HG02763 (cell line): Measurements from ENCODE around the gene MYO5C.
"Not testable (repeated sequence)": the region's sequence is repeated elsewhere in the genome, so short reads cannot be mapped to it uniquely, and the experiment has no call there.

Source experiments
- ATAC-seq: cut with Tn5 transposase; IDR thresholded peaks from one replicate; pipeline ENCODE4 v1.9.1; 2021; ENCODE audit warnings: mild to moderate bottlenecking, moderate library complexity; ENCODE audit not compliant: unreplicated experiment

Gene MYO5C

DNA sequence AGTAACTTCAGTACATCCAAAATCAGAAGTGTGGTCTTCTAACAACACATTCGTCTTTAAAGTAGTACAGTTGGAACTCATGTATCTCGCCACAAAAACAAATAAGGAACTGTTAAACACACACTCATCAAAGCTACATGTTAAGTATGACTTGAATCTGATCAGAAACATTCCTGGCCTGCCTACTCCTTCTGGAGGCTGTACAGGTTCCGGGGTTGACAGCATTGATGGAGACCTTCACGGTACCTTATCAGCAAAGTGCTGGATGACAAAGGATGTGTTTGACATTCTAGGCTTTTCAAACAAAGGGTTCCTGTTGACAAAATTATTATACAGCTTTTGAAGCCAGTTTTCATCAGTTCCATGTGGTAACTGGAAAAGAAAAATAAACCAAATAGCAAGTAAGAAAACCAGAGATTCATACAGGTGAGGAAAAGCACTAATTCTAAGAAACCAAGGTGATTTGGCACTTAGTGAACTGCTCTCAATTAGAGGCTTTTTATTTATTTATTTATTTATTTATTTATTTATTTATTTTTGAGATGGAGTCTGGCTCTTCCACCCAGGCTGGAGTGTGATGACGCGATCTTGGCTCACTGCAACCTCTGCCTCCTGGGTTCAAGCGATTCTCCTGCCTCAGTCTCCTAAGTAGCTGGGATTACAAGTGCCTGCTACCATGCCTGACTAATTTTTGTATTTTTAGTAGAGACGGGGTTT lies 44.3 kb downstream of the MYO5C start:
- ATAC-seq: no peak

DNA sequence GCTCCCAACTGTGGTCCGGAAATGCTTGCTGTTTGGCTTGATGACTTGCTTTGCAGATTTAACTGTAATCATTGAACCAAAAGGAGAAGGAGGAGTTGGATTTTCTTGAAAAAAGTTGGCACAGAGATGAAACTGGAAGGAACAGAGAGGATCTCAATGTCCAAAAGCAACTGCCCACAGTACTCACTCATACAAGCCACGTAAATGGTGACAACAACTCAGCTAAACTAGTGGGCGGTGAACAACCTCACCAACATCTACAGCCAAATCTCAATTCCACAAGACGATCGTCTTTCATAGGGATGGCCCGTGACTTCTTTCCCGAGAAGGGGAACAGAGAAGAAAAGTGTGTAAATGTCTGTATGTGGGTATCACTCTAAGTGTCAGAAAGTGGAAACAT lies 48.1 kb downstream of the MYO5C start:
- no peak for ATAC-seq

DNA sequence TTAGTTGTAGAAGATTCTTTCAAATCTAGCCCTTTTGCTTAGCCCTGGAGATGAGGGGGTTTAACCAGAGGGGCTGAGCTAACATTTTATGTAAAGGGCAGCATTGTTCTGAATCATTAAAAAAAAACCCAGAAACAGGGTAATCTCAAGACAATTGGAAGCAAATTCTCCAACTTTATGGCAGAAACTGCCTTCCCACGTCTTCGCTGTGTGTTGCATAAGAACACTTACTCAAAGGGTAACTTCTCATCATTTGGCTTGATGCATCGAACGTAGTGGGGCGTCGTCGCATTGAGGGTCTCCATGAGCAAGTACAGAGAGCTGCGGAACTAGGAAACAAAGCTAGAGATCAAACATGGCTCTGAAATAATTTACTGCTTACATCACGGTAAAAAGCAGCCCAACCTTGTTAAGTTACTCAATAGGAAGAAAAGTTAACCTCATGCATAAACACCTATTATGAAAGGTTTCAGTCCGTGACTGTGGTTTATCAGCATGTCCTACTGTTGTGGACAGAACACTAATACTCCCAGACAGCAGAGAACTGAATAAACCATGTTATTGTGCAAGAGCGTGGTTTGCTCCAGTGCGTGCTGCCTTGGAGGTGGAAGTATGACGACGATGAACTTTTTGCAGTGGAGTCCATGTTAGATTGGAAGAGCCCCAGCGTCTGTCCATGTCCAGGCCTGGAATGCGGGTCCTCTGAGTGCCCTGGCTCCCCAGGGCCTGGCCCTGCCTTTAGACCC lies 48.7 kb downstream of the MYO5C start:
- no peak for ATAC-seq

DNA sequence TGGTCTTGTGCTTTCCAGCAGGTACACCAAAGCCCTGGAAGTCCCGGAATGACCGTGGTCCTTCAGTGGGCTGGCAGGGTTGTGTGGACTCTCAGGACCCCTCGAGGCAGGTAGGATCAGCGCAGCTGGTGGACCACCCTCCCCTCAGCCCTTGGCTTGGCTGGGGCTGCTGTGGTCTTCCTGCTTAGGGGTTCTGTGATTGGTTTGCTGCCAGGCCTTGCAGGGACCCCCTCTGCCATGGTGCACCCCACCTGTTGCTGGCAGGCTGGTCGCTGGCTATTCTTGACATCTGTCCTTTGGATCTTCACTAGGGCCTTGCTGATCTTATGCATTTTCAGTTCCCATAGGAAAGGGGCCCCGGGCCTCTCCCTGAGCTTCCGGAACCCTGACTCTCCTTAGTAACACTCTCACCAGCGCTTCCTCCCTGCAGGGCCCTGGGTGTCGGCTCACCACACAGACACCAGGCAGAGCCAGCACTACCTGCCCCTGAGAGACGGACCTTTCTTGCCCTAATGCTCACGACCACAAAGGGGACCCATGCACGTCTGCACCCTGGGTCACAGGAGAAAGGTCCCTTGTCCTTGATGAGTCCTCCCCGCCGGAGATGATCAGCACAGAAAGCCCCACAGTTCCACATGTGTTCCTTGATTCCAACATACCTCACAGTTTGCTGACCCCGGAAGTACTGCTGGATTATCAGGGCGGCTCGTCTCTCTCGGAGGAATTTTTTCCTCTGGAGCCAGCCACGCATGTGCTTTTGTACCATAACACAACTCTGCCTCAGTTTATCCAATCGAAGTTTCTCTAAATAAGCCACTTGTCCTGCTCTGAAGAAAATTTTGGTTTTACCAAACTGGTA lies 51.7 kb downstream of the MYO5C start:
- ATAC-seq: no peak

DNA sequence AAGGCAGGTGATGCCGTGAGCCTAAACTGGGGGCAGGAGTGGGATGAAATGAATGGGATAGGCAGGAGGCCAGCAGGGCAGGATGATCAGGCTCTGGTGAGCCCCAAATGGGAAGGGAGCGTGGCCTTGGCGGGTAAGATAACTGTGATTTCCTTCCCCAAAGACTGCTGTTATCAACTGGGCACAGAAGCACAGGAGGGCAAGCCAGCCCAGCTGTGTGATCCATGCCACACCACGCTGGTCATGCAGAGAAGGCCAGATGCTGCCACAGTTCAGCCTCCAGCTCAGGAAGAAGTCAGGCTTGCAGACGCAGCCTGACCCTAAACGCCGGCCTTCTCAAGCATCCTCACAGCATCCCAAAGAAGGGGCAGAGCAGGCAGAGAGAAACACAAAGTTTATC lies 52.3 kb downstream of the MYO5C start:
- ATAC-seq: no peak

DNA sequence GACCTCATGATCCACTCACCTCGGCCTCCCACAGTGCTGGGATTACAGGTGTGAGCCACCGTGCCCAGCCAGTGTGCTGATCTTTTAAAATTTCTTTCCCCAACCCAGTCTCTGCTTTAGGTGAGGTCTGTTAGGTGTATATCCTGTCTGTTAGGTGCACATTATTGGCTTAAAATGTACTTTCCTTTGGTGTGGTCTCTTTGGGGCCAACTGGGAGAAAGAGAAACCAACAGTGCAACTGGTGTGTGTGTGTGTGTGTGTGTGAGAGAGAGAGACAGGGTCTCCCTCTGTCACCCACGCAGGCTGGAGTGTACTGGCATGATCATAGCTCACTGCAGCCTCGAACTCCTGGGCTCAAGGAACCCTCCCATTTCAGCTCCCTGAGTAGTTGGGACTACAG lies 54.1 kb downstream of the MYO5C start:
- ATAC-seq: no peak

DNA sequence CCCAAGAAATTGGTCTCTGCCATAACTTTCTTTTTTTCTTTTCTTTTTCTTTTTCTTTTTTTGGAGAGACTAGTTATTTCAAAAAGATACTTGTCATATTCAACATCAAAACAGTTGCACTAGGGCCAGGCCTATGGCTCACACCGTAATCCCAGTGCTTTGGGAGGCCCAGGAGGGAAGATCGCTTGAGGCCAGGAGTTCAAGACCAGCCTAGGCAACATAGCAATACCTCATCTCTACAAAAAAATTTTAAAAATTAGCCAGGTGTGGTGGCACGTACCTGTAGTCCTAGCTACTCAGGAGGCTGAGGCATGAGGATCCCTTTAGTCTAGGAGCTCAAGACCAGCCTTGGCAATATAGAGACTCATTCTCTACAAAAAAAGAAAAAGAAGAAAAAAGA lies 55.4 kb downstream of the MYO5C start:
- no peak for ATAC-seq

DNA sequence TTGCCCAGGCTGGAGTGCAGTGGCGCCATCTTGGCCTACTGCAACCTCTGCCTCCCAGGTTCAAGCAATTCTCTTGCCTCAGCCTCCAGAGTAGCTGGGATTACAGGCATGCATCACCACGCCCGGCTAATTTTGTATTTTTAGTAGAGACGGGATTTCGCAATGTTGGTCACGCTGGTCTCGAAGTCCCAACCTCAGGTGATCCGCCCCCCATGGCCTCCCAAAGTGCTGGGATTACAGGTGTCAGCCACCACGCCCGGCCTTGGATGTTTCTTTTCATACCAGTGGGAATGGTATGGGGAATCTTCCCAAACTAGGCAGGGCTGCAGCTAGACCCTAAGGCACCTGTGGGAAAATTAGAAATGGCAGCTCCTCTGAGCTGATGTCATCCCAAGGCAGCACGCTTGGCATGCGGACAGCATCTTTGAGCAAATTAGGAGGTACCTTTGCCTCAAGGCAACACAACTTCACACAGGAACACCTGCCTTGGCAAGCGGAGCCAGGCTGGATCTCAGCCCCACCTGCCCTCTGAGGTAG lies 56.5 kb downstream of the MYO5C start:
- not testable (repeated sequence) for ATAC-seq

DNA sequence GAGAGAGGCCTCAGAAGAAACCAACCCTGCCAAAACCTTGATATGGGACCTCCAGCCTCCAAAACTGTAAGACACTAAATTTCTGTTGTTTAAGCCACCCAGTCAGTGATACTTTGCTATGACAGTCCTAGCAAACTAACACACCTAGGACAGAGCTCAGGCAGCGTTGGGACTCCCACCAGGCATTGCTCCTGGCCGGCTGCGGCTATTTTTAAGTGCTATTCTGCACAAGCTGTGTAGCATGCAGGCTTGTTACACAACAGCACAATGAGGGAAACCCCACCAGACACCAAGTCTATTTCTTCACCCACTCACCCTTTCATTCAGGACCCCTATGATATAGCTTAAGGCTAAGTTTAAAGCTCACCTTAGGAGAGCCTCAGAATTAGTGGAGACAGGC lies 57.5 kb downstream of the MYO5C start:
- ATAC-seq: no peak

DNA sequence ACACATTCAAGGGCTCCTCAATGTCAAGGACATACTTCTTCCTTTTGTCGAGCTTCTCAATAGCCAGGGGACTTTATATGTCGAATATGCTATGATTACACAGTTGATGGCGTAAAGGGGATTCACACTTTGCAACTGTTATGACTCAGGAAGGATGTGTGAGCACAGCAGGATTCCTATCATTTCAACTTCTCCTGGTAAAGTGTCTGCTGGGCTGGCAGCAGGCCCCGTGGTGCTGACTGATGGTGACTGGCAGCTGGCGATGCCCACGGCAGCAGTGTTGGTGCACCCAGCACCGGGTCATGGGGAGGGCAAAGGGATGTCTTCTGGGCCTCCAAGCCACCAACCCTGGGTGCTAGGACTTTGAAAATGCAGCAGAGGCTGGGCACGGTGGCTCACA lies 59.6 kb downstream of the MYO5C start:
- ATAC-seq: no peak

DNA sequence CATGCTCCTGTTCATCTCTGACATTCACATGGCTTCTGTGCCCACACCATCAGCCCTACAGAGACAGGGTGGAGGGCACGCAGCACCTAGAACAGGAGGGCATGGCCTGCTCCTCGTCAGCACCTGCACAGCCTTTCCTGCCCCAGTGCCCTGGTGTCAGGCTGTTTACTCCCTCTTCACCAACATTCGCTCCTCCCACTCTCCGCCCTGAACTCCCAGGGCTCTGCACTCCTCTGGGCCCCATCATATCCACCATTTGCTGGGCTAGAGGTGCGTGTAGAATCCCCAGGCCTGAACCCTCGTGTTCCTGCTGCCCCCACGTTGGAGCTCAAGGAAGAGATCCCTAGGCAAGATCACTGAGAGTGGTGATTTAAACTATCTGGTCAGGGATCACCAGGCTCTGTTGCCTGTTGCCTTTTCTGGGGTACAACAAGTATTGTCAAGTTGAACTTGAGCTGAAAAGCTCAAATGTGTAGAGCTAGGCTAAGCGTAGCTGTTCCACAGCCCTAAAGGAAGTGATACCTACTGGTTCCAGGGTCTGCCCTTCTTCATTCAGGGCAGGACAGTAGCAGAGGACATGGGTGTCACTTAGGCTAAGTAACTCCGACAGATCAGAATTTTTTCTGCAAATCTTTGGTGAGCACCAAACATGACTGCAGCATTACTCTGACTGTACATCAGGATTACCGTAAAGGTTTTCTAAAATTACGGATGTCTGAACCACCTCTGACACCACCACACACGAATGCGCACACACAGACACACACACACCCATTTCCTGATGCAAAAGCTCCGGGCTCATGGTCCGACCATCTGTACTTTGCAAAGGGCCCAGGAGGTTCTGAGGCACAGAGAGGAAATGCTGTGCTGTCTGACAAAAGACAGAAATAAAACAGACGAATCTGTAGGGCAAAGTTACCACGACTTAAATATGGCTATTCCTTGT lies 60.7 kb downstream of the MYO5C start:
- peak; percentile 47 for ATAC-seq

DNA sequence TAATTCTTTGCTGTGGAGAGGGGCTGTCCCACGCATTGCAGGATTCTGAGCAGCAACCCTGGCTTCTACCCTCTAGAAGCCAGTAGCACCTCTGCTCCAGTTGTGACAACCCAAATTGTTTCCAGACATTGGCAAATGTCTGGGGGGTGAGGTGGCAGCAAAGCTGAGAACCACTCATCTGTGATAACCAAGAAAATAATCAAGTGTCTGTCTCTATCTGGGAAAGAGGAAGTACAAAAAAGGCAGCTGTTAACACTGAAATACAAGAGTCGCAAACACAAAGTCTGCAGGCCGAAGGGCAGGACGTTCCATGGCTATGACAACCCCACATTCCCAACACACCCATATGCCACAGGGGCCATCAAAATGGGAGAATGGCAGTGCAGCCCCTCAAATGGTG lies 62.2 kb downstream of the MYO5C start:
- no peak for ATAC-seq

DNA sequence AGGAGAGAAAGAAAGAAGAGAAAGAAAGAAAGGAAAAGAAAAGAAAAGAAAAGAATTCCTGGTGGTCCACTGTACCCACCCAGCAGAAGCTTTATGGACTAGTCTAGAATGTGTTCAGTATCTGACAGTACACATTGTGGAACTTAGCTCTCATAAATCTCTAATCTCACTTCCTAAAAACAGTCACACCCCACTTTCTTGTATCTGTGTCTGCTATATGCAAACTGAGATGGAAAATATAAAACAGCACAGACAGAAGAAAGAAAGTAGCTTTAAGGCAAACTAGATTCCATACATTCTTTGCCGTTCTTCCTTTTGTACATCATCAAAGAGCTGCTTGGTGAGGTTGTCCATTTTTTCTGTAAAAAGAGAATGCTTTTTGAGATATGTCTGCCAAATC lies 63.3 kb downstream of the MYO5C start:
- ATAC-seq: peak; percentile 48

DNA sequence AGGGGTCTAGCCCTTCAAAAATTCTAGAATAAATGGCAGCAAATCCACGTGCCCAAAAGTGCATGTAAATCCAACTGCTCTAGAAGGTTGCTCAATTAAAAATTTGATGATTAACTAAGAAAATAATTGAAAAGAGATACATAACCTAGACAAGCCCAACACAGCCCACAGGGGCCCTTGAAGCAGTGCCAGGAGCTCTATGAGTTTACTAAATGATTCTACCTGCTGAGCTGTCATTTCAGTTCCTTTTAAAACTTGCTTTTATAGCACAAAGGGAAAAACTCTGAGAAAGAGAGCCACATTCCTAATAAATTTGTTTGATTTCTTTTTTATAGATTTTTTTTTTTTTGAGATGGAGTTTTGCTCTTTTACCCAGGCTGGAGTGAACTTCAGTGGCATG lies 65.5 kb downstream of the MYO5C start:
- no peak for ATAC-seq

DNA sequence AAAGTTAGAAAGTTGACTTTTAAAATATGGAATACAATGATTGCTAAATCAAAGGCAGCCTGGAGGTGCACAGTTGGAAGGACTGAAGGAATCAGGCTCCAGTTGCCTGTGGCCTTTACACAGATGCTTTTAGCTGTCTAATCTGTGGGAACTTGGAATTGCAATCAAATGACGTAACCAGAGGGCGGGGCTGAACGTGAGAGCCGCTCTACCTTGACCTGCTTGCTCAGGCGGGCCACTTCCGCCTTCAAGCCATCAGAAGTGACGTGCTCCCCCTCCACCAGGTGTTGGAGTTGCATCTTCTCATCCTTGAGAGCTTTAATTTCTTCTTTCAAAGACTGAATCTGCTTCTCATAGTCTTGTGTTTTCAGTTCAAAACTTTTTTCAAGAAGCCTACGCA lies 66.7 kb downstream of the MYO5C start:
- ATAC-seq: no peak

DNA sequence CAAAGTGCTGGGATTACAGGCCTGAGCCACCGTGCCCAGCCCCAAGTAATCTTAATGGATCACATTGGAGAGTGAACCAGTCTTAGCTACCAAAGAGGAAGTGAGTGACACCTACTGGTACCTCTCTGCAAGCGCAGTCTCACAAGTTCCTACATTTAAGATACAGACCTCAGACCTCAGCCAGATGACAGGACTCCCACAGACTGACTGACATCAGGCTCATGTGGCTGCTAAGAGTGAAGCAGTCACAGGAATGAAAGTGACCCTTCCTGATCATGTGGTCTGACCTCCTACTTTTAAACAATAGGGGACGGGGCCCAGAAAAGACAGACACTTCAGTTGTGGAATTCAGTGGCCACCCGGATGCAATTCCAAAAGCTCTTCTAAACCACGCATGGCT lies 68.1 kb downstream of the MYO5C start:
- ATAC-seq: peak; percentile 61

DNA sequence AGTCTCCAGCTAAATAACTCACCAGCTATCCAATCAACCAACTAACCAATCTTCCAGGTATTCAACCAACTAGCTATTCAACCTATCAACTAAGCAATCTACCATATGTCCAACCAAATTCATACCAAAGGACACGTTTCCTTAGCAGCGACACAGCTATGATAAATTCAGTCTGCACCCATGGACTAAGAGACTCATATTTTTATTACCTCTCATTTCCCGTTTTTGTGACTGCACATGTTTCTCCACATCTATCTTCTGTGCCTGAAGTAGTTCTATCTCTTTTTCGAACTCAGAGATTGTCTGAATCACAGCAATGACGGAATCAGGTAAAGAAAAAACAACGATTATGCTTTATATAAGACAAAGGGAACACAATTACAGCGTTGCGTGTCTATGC lies 70.4 kb downstream of the MYO5C start:
- no peak for ATAC-seq

DNA sequence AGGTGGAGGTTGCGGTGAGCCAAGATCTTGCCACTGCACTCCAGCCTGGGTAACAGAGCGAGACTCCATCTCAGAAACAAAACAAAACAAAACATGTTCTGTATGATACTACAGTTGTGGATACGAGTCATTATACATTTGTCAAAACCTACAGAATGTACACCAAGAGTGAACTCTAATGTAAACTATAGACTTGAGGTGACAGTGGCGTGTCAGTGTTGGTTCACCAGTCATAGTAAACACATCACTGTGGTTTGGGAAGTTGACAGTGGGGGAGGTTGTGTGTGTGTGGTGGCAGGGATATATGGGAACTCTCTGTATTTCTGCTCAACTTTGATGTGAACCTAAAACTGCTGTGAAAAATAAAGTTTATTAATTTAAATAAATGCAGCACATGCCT lies 71.4 kb downstream of the MYO5C start:
- ATAC-seq: peak; percentile 38

DNA sequence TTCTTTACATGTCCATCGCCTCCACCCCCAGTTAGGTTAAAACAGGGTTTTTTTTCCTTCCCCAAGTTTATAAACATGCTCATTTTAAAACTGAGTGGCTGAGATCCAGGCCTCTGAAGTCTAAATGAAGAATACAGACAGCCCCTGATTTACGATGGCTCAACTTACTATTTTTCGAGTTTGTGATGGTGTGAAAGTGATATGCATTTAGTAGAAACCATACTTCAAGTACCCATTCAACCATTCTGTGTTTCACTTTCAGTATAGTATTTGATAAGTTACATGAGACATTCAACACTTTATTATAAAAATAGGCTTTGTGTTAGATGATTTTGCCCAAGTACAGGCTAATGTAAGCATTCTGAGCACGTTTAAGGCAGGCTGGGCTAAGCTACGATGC lies 73.9 kb downstream of the MYO5C start:
- no peak for ATAC-seq

DNA sequence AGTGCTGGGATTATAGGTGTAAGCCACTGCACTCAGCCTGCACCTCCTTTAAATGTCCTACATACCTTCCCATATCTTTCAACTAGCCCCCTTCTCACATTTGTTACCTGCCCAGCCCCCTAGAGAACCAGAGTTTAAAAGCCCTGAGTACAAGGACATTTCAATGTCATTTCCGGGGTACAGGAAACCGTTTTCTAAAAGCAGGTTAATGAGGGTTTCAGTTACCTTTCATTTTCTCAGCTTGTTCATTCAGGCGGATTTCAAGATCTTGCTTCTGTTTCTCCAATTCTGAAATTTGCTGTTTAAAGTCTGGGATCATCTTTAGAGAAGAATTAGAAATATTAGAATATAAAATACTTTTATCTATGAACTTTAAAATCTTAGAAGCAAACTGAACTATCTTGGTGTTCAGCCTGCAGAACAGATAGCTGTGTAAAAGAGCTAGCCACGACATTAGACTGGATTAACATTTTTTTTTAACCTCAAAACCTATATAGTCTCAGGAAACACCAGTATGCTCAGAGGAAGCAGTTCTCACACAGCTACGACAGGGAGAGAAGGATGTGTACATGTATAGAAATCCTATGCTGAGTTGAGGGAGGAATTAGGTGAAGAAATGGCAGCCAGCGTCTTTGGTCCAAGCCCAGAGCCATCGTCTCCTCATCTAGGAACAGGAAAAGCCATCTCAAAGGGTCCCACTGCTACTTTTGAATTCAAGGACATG lies 74.5 kb downstream of the MYO5C start:
- no peak for ATAC-seq
